ENCODE measurements around the gene TANGO2. TPM values are rescaled to one million over a fixed set of nuclear protein-coding genes. Genes with fewer than 3 reads are reported as not detected.

TANGO2 gene
- polyA plus RNA-seq, 1 of the 3 experiments (the other 2 are of a cell fraction), result 20.7 TPM

GRCh38 chr22:20046730-20047129 lies 25.8 kb downstream of the TANGO2 start (continued):
- no peak for TF ChIP-seq MEF2A (IDR thresholded peaks at IDR 0.05; ENCODE audit: borderline replicate concordance, low read depth)

GRCh38 chr22:20051927-20052308 lies 31.0 kb downstream of the TANGO2 start:
- no peak overlapping the region for H3K4me2 ChIP-seq
- no peak overlapping the region for H3K27ac ChIP-seq (ENCODE audit: low read depth in 2 of 2, low read length in 1 of 2)
- H3K9me2 ChIP-seq, result no peaks in the 10 kb centered on the region
- H3K9me3 ChIP-seq, result no peaks in the 10 kb centered on the region
- H3K9ac ChIP-seq, result no peak overlapping the region
- H3K4me1 ChIP-seq (ENCODE audit: control insufficient read depth in 1 of 2, insufficient read depth in 2 of 2, low read depth in 1 of 2, low read length in 1 of 2), result no peaks in the 10 kb centered on the region
- DNase-seq, result no peak
- H4K20me1 ChIP-seq (ENCODE audit: insufficient read depth), result no peaks in the 10 kb centered on the region
- ChIA-PET POLR2A (no interaction called here), CTCF (no interaction called here)
- H3K79me2 ChIP-seq (ENCODE audit: insufficient read depth), result 0 out of 2 replicates have a peak, but pooled peaks cover 4% of the 10 kb centered on the region
- 89% methylated on average over 6 of the region's 6 CpGs for WGBS (ENCODE audit: low lambda C conversion rate)
- no peaks in the 10 kb centered on the region for H3F3A ChIP-seq (replicated peaks; ENCODE audit: insufficient read depth)
- H2AFZ ChIP-seq (ENCODE audit: low read depth), result no peak overlapping the region
- H3K27me3 ChIP-seq (ENCODE audit: insufficient read depth), result no peaks in the 10 kb centered on the region
- H3K4me3 ChIP-seq (ENCODE audit: low read depth in 2 of 2, low read length in 1 of 2), result no peak overlapping the region
- H3K36me3 ChIP-seq (replicated peaks in 1 of 2; ENCODE audit: control insufficient read depth in 1 of 2, insufficient read depth in 2 of 2, low read length in 1 of 2), result peaks cover 4 to 24% of the 10 kb centered on the region in 2 experiments
- no peak for TF ChIP-seq FOXM1 (IDR thresholded peaks at IDR 0.05; ENCODE audit: low read depth)
- no peak for TF ChIP-seq RAD21 (IDR thresholded peaks at IDR 0.05; ENCODE audit: low read length)
- no peak for TF ChIP-seq SIN3A (IDR thresholded peaks at IDR 0.05; ENCODE audit: borderline replicate concordance, low read depth, low read length)
- no peak for TF ChIP-seq CHD2 (IDR thresholded peaks at IDR 0.05; ENCODE audit: low read length, partially characterized antibody)
- TF ChIP-seq GATA2 (CRISPR knock-in tag; IDR thresholded peaks at IDR 0.05), result no peak
- TF ChIP-seq TCF12 (IDR thresholded peaks at IDR 0.05), result no peak
- TF ChIP-seq SMC3 (IDR thresholded peaks at IDR 0.05; ENCODE audit: low read depth, low read length), result no peak
- TF ChIP-seq TEAD4 (IDR thresholded peaks at IDR 0.05; ENCODE audit: borderline replicate concordance, insufficient read depth), result no peak
- TF ChIP-seq FOSL2 (IDR thresholded peaks at IDR 0.05; ENCODE audit: borderline replicate concordance, low read depth), result no peak

GRCh38 chr22:20052309-20053259 lies 31.7 kb downstream of the TANGO2 start:
- no peaks in the 10 kb centered on the region for H3K9me2 ChIP-seq
- ChIA-PET CTCF (no interaction called here), POLR2A (no interaction called here)
- peaks cover 4 to 18% of the 10 kb centered on the region in 2 experiments for H3K36me3 ChIP-seq (replicated peaks in 1 of 2; ENCODE audit: control insufficient read depth in 1 of 2, insufficient read depth in 2 of 2, low read length in 1 of 2)
- H3K9me3 ChIP-seq, result no peaks in the 10 kb centered on the region
- no peak overlapping the region for H3K4me3 ChIP-seq (ENCODE audit: low read depth in 2 of 2, low read length in 1 of 2)
- TF ChIP-seq RAD21 (IDR thresholded peaks at IDR 0.05; ENCODE audit: low read length) (no peak), JUND (IDR thresholded peaks at IDR 0.05) (no peak), EP300 (IDR thresholded peaks at IDR 0.05; ENCODE audit: borderline replicate concordance in 1 of 2, low read depth in 1 of 2, low read length in 1 of 2) (no peak), REST (IDR thresholded peaks at IDR 0.05; ENCODE audit: low read depth, low read length) (no peak), POLR2AphosphoS5 (IDR thresholded peaks at IDR 0.05; ENCODE audit: low read depth, low read length) (no peak), EZH2phosphoT487 (IDR thresholded peaks at IDR 0.05; ENCODE audit: borderline replicate concordance, low read depth) (no peak)
- DNase-seq, result no peak
- 0 out of 2 replicates have a peak, but pooled peaks cover under 1% of the 10 kb centered on the region for H3K79me2 ChIP-seq (ENCODE audit: insufficient read depth)
- H3K4me2 ChIP-seq, result no peak overlapping the region
- H3F3A ChIP-seq (replicated peaks; ENCODE audit: insufficient read depth), result no peaks in the 10 kb centered on the region
- H3K27ac ChIP-seq (ENCODE audit: low read depth in 2 of 2, low read length in 1 of 2), result no peak overlapping the region
- no peaks in the 10 kb centered on the region for H3K4me1 ChIP-seq (ENCODE audit: control insufficient read depth in 1 of 2, insufficient read depth in 2 of 2, low read depth in 1 of 2, low read length in 1 of 2)
- no peak overlapping the region for H3K9ac ChIP-seq
- H3K27me3 ChIP-seq (ENCODE audit: insufficient read depth), result no peaks in the 10 kb centered on the region
- no peak overlapping the region for H2AFZ ChIP-seq (ENCODE audit: low read depth)
- 97% methylated on average over 25 of the region's 26 CpGs for WGBS (ENCODE audit: low lambda C conversion rate)
- no peaks in the 10 kb centered on the region for H4K20me1 ChIP-seq (ENCODE audit: insufficient read depth)
